Keratinocyte (primary cell): ENCODE data around the gene ETV3. TPM values are rescaled to one million over a fixed set of nuclear protein-coding genes. Genes with fewer than 3 reads are reported as not detected.

Experiments used
- DNase-seq: peaks from one replicate; pipeline ENCODE4 v3.0.0-alpha.2; 2011; ENCODE audit warnings: low read depth, missing footprints, low spot score
- FAIRE-seq: peaks from 2 replicates; lab custom pipeline; 2011; peaks lifted over from hg19 to GRCh38; lab: Jason Lieb, UNC
- H2AFZ ChIP-seq: 2 replicates; pipeline ENCODE4 v1.6.0; 2012; ENCODE audit warnings: low read length, control low read depth, inconsistent platforms; ENCODE audit not compliant: control insufficient read depth
- H3K27ac ChIP-seq: 2 replicates; pipeline ENCODE4 v1.5.1; 2011; ENCODE audit warnings: low read length; ENCODE audit not compliant: control insufficient read depth, insufficient read depth
- H3K27me3 ChIP-seq: 3 replicates; pipeline ENCODE4 v1.6.0; 2011; ENCODE audit warnings: low read length; ENCODE audit not compliant: control insufficient read depth, insufficient read depth; ENCODE audit errors: extremely low read depth
- H3K36me3 ChIP-seq, 2 experiments: 2 replicates in 1 of 2; 3 replicates in 1 of 2; pipeline ENCODE4 v1.5.1; 2011; ENCODE audit warnings: low read length in 2 of 2, mild to moderate bottlenecking in 1 of 2; ENCODE audit not compliant: control insufficient read depth in 2 of 2, insufficient read depth in 2 of 2; ENCODE audit errors: extremely low read depth in 1 of 2
- H3K4me1 ChIP-seq: 3 replicates; pipeline ENCODE4 v1.5.1; 2011; ENCODE audit warnings: low read length; ENCODE audit not compliant: control insufficient read depth, insufficient read depth; ENCODE audit errors: extremely low read depth
- H3K4me2 ChIP-seq: 3 replicates; pipeline ENCODE4 v1.6.0; 2011; ENCODE audit warnings: low read depth, low read length; ENCODE audit not compliant: control insufficient read depth, insufficient read depth; ENCODE audit errors: extremely low read depth
- H3K4me3 ChIP-seq, 3 experiments: fragments of 200-600 bp in 1 of 3; sonication (generic) in 1 of 3; 2 replicates in 2 of 3; 3 replicates in 1 of 3; pipeline ENCODE4 v1.5.1; 2011 to 2016; ENCODE audit warnings: low read length in 3 of 3, mild to moderate bottlenecking in 3 of 3, control low read depth in 2 of 3, inconsistent platforms in 1 of 3, low read depth in 1 of 3, mixed read lengths in 1 of 3, mixed run types in 1 of 3, moderate library complexity in 1 of 3; ENCODE audit not compliant: control insufficient read depth in 2 of 3, insufficient read depth in 2 of 3; ENCODE audit errors: extremely low read depth in 1 of 3
- H3K79me2 ChIP-seq: 2 replicates; pipeline ENCODE4 v1.6.0; 2012; ENCODE audit warnings: low read length; ENCODE audit not compliant: control insufficient read depth, insufficient read depth
- H3K9ac ChIP-seq: 3 replicates; pipeline ENCODE4 v1.6.0; 2011; ENCODE audit warnings: low read length; ENCODE audit not compliant: control insufficient read depth, insufficient read depth; ENCODE audit errors: extremely low read depth
- H3K9me1 ChIP-seq: 3 replicates; pipeline ENCODE4 v1.6.0; 2011; ENCODE audit warnings: low read length; ENCODE audit not compliant: control insufficient read depth, insufficient read depth; ENCODE audit errors: extremely low read depth
- H3K9me3 ChIP-seq: 2 replicates; pipeline ENCODE4 v1.5.1; 2012; ENCODE audit warnings: low read depth, low read length; ENCODE audit not compliant: control insufficient read depth
- H4K20me1 ChIP-seq: 3 replicates; pipeline ENCODE4 v1.6.0; 2011; ENCODE audit warnings: low read length; ENCODE audit not compliant: control insufficient read depth, insufficient read depth; ENCODE audit errors: extremely low read depth
- EZH2 ChIP-seq: IDR thresholded peaks from one replicate; pipeline ENCODE4 v1.6.1; 2012; ENCODE audit warnings: inconsistent platforms, mild to moderate bottlenecking, low read length, moderate library complexity
- dilution Hi-C: fragments of 300-500 bp; cut with MboI; formaldehyde crosslinking; loops from one replicate; pipeline ENCODE4 v1.7.0; 2020; ENCODE audit warnings: low sequenced_read_pairs; ENCODE audit not compliant: extremely low pct_ligation_motif_present
- polyA plus RNA-seq, 5 experiments: library from polyadenylated mRNA; depleted of rRNA in 3 of 5; stranded (reverse) in 3 of 5; stranded (forward) in 1 of 5; unstranded in 1 of 5; fragments of >200 nt; gene quantifications; 1 replicate in 1 of 5; 2 replicates in 3 of 5; 3 replicates in 1 of 5; pipeline versions ENCODE4 v1.2.1 to v1.2.3, GENCODE V29; 2011 to 2012; ENCODE audit warnings: missing spikeins in 2 of 5, low read depth in 1 of 5, low replicate concordance in 1 of 5
- TF ChIP-seq, protein P1 (sequence below), 3 experiments: IDR thresholded peaks in 1 of 3; conservative IDR thresholded peaks in 1 of 3; optimal IDR thresholded peaks in 1 of 3; 2 replicates in 2 of 3; 3 replicates in 1 of 3; pipeline versions ENCODE3 to v1.5.1; 2011; ENCODE audit warnings: low read length in 3 of 3, mild to moderate bottlenecking in 3 of 3, moderate library complexity in 2 of 3, control low read depth in 1 of 3, inconsistent platforms in 1 of 3; ENCODE audit not compliant: insufficient read depth in 2 of 3; ENCODE audit errors: extremely low read depth in 1 of 3

ETV3 gene
- polyA plus RNA-seq, 1 donor (not counting 4 experiments of a cell fraction or from before 2014, with no cell fraction given), result 22.3 TPM

DNA sequence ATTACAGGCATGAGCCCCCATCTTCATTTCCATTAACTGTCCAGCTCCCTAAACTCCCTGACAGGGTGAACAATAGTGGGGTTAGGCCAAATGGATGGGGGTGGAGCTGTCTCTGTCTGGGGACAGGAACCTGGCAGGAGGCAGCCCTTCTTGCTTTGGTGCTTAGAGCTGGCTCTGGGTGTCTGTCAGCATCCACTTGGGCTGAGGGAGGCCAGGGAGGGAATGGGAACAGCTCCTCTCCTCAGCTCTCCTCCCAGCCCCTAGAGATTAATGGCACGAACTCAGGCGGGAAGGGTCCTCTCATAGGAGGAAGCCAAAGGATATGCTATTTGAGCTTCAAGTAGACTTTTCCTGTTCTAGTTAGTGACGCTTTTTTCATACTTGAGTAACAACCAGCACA is 27.5 kb downstream of the ETV3 start:
- dilution Hi-C loops, result no loop called here
- Histone ChIP-seq H3K9me1 (no peaks in the 10 kb centered on the region), H3K9me3 (no peaks in the 10 kb centered on the region), H4K20me1 (no peaks in the 10 kb centered on the region), H3K36me3 (no peaks in the 10 kb centered on the region), H3K4me2 (no peak overlapping the region), H3K4me1 (peaks cover 4% of the 10 kb centered on the region), H3K27ac (no peak overlapping the region), H3K4me3 (no peak overlapping the region), H3K27me3 (peaks cover 26% of the 10 kb centered on the region), H2AFZ (no peak overlapping the region), H3K9ac (no peak overlapping the region), H3K79me2 (no peaks in the 10 kb centered on the region)
- no peak for FAIRE-seq
- DNase-seq, result no peak
- TF ChIP-seq, protein P1, sequence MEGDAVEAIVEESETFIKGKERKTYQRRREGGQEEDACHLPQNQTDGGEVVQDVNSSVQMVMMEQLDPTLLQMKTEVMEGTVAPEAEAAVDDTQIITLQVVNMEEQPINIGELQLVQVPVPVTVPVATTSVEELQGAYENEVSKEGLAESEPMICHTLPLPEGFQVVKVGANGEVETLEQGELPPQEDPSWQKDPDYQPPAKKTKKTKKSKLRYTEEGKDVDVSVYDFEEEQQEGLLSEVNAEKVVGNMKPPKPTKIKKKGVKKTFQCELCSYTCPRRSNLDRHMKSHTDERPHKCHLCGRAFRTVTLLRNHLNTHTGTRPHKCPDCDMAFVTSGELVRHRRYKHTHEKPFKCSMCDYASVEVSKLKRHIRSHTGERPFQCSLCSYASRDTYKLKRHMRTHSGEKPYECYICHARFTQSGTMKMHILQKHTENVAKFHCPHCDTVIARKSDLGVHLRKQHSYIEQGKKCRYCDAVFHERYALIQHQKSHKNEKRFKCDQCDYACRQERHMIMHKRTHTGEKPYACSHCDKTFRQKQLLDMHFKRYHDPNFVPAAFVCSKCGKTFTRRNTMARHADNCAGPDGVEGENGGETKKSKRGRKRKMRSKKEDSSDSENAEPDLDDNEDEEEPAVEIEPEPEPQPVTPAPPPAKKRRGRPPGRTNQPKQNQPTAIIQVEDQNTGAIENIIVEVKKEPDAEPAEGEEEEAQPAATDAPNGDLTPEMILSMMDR (optimal IDR thresholded peaks at IDR 0.05 in 1 of 3, IDR thresholded peaks at IDR 0.05 in 1 of 3, conservative IDR thresholded peaks at IDR 0.05 in 1 of 3; ENCODE audit: extremely low read depth in 1 of 3, insufficient read depth in 2 of 3, low read length in 3 of 3), result no peak
- TF ChIP-seq EZH2, result no peak

DNA sequence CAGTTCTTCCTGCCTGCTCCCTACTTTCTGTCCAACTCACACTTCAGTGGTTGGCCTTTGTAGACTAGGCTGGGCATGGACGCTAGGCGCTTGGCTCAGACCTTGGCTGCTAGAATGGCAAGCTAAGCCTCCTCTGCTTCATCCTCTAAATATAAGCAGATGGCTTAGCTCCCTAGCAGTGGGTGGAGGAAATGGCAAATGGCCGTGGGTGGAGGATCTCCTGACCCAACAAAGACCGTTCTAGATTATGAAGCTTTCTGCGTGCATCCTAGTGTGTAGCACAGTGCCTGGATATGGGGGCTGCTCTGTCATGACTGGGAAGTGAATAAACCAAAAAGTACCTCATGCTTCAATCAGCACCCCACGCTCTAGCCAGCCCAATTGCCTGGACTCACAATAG is 28.2 kb downstream of the ETV3 start:
- no peak for DNase-seq
- Histone ChIP-seq H3K9ac (no peak overlapping the region), H3K4me2 (no peak overlapping the region), H3K4me3 (no peak overlapping the region), H2AFZ (no peak overlapping the region), H3K27me3 (peaks cover 32% of the 10 kb centered on the region), H3K4me1 (peaks cover 4% of the 10 kb centered on the region), H4K20me1 (no peaks in the 10 kb centered on the region), H3K36me3 (no peaks in the 10 kb centered on the region), H3K79me2 (no peaks in the 10 kb centered on the region), H3K9me1 (no peaks in the 10 kb centered on the region), H3K27ac (no peak overlapping the region), H3K9me3 (no peaks in the 10 kb centered on the region)
- no peak for FAIRE-seq
- TF ChIP-seq, protein P1 (optimal IDR thresholded peaks at IDR 0.05 in 1 of 3, IDR thresholded peaks at IDR 0.05 in 1 of 3, conservative IDR thresholded peaks at IDR 0.05 in 1 of 3; ENCODE audit: extremely low read depth in 1 of 3, insufficient read depth in 2 of 3, low read length in 3 of 3), result no peak
- TF ChIP-seq EZH2, result no peak
- dilution Hi-C loops, result no loop called here
